HG02763 (cell line): ENCODE data around the gene PKN3.

Source experiments
- ATAC-seq: cut with Tn5 transposase; IDR thresholded peaks from one replicate; pipeline ENCODE4 v1.9.1; 2021; ENCODE audit warnings: mild to moderate bottlenecking, moderate library complexity; ENCODE audit not compliant: unreplicated experiment

PKN3 gene

DNA sequence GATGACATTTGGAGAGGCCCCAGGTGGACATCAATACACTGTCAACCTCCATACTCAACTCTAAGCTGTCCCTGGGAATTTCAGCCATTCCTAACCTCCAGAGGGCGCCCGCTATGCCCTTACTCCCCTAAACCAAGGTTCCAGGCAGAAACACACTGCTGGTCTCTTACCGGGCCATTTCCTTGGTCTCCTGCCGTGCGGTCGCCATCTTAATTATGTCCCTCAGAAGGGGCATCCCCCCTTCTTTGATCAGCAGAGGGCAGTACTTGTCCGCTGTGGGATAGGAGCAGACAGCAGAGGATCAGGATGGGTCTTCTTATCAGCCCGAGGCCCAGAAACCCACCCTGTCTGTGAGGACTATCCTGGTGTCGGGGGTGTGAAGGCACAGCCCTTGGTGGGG lies 31.0 kb downstream of the PKN3 start:
- no peak for ATAC-seq

GRCh38 chr9:128735373-128735772 lies 33.1 kb downstream of the PKN3 start:
- no peak for ATAC-seq

DNA sequence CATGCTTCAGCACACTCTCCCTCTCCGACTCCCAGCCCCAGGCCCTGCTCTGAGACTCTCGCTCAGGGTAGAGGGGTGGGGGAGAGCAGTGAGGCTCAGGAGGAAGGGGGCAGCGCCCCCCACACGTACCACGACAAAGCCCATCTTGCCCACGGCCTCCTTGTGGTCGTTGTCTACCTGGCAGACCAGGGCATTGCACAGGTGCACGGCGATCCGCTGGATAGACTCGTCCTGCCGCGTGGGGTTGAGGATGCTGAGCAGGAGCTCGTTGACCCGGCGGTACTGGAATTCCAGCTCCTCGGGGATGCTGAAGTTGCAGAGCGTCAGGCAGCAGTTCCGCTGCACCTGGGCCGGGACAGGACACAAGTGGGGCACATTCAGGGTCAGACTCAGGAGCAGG lies 40.1 kb downstream of the PKN3 start:
- no peak for ATAC-seq

- ATAC-seq: no peak
Measured at GRCh38 chr9:128743421-128743820, 41.1 kb downstream of the PKN3 start.

GRCh38 chr9:128747241-128747640 lies 44.9 kb downstream of the PKN3 start:
- no peak for ATAC-seq

DNA sequence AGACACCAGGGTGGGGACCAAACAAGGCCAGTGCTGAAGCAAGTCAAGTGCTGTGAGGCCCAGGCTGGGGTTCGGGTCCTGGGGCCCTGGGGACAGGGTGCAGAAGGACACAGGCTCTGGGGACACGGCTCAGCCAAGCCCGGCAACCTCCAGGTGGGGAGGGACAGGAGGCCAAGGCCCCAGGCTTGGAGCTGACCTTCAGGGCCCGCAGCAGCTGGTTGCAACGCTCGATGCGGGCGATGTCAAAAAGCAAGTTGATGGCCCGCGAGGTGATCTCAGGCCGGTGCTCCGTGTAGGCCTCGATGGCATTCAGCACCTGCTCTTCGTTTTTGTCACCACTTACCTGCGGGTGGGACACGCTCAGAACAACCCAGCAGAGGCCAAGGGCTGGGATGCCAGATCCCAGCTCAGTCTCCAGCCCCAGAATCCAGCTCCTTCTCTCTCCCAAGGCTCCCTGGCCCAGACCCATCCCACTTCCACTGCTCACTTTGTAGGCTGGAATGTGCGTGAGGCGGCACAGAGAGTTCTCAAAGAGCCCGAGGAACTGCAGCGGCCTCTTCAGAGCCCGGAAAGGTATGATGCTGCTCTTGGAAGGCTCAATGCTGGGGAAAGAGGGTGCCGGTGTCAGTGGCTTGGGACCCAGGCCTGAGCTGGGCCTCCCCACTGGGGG lies 48.8 kb downstream of the PKN3 start:
- ATAC-seq: no peak

DNA sequence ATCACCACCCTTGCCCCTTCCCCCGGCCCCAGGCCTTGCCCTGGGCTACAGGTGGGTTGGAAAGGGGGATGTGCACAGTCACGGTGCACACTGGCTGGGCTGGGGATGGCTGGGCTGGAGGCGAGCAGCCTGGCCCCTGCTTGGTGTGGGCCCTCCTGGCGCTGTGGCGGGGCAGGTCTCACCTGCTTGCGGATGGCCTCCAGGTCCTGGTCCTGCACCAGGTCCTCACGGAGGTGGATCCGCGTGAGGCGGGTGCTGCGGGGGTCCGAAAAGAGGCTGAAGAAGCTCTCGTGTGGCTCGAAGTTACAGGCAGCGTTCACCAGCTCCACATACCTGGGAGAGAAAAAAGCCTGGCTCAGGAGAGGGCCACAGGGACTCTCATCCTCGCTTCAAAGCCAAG lies 51.3 kb downstream of the PKN3 start:
- no peak for ATAC-seq

DNA sequence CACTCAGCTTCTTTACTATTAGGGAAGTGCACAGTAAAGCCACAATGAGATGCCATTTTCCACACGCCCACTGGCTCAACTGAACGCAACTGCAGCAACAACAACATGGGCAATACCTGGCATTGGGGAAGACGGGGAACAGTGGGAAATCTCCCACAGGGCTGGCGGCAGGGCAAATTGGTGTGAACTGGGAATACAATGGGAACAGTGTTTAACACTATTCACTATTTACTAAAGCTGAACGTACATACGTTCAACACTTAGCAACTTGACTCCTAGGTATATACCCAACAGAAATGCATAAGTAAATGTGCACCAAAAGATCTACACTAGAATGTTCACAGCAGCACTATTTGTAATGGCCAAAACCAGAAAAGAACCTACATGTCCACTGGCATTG lies 55.3 kb downstream of the PKN3 start:
- ATAC-seq: no peak

GRCh38 chr9:128762671-128763449 lies 60.6 kb downstream of the PKN3 start:
- ATAC-seq: no peak

DNA sequence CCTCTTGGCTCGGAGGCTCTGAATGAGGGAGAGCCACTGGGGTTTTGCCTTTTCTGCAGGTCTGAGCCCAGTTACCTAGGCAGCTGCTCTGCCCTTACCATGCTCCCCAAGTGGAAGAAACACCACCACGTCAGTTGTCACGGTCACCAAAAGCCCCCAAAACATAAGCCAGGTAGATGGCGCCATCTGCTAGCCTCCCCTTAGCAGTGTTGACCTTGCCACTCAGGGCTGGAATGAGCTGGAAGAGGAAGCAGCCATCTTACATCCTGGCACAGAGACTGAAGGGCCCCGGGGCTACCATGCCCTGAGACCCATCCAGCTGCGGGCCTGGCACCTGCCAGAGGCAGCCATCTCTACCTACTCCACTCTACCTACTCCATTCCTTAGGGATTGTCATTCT lies 62.1 kb downstream of the PKN3 start:
- ATAC-seq: no peak

GRCh38 chr9:128765499-128765898 lies 63.2 kb downstream of the PKN3 start:
- ATAC-seq: no peak

- no peak for ATAC-seq
Measured at GRCh38 chr9:128768606-128769005, 66.3 kb downstream of the PKN3 start.
